Stimulated activated CD8-positive, alpha-beta memory T cell treated with anti-CD3 and anti-CD28 coated beads, Interleukin-12 subunit alpha, Interleukin-12 subunit beta, amount 100 ng/mL, for 4 hours (primary cell): ENCODE data around the gene DYNLT3.

Source experiments
- DNase-seq: peaks from one replicate; pipeline ENCODE4 v3.0.0-alpha.2; 2020; ENCODE audit warnings: low read depth

DYNLT3 gene

GRCh38 chrX:37840931-37841330 lies 6.4 kb downstream of the DYNLT3 start:
- DNase-seq: no peak

DNA sequence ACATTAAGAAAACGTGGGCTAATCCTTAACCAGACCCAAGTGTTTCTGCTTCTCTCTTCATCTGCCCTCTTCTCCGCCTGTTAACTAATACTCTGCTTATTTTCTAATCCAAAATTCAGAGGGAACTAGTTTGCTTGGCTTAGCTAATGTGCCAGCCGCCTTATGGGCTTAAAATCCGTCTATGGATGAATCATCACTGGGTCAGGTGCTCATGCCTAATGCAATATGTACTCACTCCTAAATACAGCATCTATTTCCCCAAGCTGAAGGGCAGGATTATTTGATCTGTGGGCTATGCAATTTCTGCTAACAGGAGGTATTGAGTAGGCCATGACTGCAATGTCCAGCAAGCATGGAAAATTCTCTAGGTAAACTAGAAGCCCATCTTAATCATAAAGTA lies 12.4 kb downstream of the DYNLT3 start:
- DNase-seq: no peak

DNA sequence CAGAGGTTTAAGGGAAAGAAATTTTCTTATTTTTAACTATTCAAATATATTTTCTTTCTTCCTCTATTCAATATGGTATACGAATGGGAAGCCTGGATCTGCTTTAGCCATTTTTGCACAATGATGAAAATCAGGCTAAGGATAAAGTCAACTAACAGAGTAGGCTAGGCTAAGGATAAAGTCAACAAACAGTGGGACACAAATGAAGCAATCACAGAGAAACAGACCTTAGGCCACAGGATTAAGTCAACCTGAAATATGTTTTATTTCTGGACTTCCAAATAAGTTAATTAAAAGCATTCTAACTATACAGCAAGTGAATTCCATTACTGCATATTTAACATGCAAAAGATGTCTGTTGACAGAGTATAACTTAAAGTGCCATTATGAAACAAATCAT lies 17.0 kb downstream of the DYNLT3 start:
- DNase-seq: no peak

GRCh38 chrX:37829721-37830120 lies 17.6 kb downstream of the DYNLT3 start:
- no peak for DNase-seq

- DNase-seq: no peak
Measured at GRCh38 chrX:37825215-37825842, 22.0 kb downstream of the DYNLT3 start.

GRCh38 chrX:37824491-37825214 lies 22.7 kb downstream of the DYNLT3 start:
- DNase-seq: no peak

DNA sequence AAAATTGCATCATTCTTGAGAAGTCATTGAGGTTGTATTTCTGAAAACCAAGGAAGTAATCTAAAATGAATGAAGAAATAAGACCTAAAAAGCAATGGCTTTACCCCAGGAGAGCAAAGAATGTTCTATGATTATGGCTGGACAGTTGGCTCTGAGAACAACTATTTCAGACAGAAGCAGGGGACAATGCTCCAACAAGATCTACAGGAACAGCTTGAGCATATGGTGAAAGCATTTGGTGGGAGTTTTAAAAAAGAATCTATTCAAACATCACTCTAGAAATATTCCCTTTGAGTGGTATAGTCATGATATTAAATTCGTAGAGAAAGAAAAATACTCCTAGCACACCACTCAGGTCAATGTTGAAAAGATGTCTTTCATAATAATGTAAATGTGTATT lies 26.7 kb downstream of the DYNLT3 start:
- DNase-seq: no peak

- no peak for DNase-seq
Measured at GRCh38 chrX:37818031-37818430, 29.3 kb downstream of the DYNLT3 start.

DNA sequence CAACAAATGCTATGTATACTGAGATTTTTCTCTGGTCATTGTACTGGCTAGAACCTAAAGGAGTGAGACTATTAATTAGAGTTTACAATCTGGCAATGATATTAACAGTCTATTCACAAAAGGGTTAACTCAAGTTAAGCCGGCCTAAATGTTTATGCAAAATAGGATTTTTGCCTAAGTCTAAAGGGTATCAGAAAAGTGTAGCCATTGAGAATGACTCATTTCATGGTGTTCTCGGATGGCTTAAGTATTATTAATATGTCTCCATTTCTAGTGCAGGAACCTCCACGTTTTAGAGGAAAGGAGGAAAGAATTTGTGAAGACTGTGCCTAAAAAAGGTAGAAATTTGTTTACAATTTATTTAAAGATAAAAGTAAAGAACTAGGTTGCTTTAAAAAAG lies 29.8 kb downstream of the DYNLT3 start:
- no peak for DNase-seq

- no peak for DNase-seq
Measured at GRCh38 chrX:37817176-37817575, 30.2 kb downstream of the DYNLT3 start.

GRCh38 chrX:37816766-37817165 lies 30.6 kb downstream of the DYNLT3 start:
- DNase-seq: no peak

- no peak for DNase-seq
Measured at GRCh38 chrX:37815366-37815765, 32.0 kb downstream of the DYNLT3 start.

DNA sequence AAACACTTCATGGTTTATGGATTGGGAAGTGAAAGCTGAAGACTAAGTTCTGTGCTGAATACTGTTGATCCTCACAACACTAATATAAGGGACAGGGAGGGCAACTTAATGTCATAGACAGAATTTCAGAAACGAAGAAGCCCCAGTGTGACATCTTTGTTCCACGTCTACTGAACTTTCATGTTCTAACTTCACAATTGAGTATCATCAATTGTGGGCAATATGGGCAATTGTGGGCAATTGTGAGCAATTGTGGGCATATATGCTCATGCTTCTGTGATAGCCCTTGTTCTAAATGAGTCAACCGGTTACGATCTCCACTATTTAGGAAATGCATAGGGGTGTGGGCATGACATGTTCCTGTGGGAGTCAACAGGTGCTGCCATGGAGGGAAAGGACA lies 33.8 kb downstream of the DYNLT3 start:
- no peak for DNase-seq

- no peak for DNase-seq
Measured at GRCh38 chrX:37812110-37812509, 35.3 kb downstream of the DYNLT3 start.

- no peak for DNase-seq
Measured at GRCh38 chrX:37809970-37810369, 37.4 kb downstream of the DYNLT3 start.

- DNase-seq: no peak
Measured at GRCh38 chrX:37803057-37803456, 44.3 kb downstream of the DYNLT3 start.

- no peak for DNase-seq
Measured at GRCh38 chrX:37802028-37802427, 45.3 kb downstream of the DYNLT3 start.

GRCh38 chrX:37800717-37801116 lies 46.7 kb downstream of the DYNLT3 start:
- DNase-seq: no peak

GRCh38 chrX:37799936-37800335 lies 47.4 kb downstream of the DYNLT3 start:
- no peak for DNase-seq

DNA sequence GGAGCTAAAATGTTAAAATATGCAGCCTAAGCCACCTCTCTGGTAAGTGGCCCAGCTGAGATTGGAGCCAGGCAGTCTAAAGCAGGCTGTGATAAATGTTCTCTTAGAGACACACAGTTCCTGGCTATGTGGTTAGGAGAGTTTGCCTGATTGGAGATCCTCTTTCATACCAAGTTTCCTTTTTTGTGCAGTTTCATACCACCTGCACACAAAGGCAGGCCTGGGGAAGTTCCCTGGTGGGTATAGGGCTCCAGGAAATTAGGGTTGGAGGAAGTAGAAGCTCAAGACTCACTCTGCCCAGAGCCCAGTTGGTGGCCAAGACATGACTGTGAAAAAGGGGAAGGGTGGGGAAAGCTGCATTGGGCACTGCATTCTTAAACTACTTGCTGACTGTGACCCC lies 50.6 kb downstream of the DYNLT3 start:
- no peak for DNase-seq

DNA sequence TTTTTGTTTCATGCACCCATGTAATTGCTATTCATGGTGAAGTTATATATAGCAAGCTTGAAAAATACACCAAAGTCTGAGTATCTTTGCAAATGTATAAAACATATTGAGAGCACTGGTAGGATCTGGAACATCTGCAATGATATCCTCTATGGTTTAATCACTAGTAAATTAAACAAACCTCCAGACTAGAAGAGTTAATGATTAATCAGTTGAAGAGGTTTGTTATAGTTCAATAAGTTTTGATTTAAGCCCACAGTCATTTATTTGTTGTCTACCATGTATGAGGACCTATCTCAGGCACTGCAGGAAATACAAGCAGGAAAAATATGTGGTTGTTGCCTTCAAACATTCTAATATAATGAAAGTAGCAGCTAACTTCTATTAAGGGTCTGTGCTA lies 51.1 kb downstream of the DYNLT3 start:
- DNase-seq: no peak
